LNCaP clone FGC (cell line): ENCODE data around the gene MLLT3.

Experiments used
- DNase-seq: peaks from one replicate; pipeline ENCODE4 v3.0.0-alpha.2; 2011; ENCODE audit warnings: low read depth
- H3K4me3 ChIP-seq: 2 replicates; pipeline ENCODE4 v1.5.1; 2011; ENCODE audit warnings: mild to moderate bottlenecking, low read depth, low read length, control low read depth
- CTCF ChIP-seq: IDR thresholded peaks from 2 replicates; pipeline ENCODE4 v1.5.1; 2012; ENCODE audit warnings: mild to moderate bottlenecking; ENCODE audit not compliant: control insufficient read depth, insufficient read depth; ENCODE audit errors: extremely low read depth

The MLLT3 gene

DNA sequence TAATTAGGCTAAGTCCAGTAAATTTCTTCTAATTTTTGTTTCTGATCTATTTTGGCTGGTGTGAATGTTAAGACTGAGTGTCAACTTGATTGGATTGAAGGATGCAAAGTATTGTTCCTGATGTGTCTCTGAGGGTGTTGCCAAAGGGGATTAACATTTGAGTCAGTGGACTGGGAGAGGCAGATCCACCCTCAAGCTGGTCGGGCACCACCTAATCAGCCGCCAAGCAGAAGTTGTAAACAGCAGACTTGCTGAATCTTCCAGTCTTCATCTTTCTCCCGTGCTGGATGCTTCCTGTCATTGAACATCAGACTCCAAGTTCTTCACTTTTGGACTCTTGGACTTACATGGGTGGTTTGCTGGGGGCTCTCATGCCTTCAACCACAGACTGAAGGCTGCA lies 21.4 kb upstream of the MLLT3 start:
- DNase-seq: no peak
- no peak overlapping the region for H3K4me3 ChIP-seq
- no peak for TF ChIP-seq CTCF

DNA sequence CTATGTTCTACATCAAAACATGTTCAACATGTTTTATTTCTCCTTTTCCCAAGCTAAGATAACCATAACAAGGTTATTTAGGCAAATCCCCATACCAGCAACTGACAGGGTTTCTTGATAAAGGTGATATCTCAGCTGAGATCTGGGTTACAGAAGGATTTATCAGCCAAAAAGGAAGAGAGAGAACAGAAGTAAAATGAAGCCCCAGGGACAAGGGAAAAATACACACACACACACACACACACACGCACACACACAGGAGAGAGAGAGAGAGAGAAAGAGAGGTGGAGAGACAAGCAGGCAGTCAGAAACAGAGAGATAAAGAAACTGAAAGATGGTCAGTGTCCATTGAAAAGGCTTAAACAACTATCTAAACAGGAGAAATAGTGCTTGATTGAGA lies 19.7 kb upstream of the MLLT3 start:
- TF ChIP-seq CTCF: no peak
- no peak overlapping the region for H3K4me3 ChIP-seq
- no peak for DNase-seq

DNA sequence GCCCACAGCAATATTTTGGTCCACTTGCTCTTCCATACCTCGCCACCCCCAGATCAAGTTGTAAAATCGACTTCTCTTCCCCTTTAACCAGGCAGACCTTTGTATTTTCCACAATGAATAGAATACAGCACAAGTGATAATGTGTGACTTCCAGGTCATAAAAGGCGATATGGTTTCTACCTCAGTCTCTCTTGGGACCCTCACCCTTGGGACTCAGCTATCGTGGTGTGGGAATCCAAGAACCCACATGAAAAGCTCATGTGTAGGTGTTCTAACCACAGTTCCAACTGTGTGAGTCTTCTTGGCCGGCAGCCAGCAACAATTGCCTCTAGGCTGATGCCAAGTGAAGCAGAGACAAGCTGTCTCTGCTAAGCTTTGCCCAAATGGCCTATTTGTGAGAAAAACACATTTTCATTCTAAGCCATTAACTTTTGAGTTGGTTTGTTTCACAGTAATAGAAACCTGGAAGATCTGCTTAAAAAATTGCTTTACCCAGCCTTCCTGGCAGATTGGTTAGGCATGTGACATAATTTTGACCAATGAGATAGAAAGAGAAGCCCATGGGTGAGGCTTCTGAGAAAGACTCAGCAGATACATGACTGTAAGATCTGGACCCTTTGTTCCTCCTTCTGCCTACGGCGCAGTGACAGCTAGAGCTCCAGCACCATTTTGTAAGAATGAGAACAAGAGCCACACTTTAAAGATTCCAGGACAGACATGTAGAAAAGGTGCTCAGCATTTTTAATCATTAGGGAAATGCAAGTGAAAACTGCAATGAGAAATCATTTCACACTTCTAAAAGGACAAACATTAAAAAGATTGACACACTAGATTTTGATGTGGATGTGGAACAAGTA lies 18.3 kb upstream of the MLLT3 start:
- DNase-seq: no peak
- TF ChIP-seq CTCF: no peak
- no peak overlapping the region for H3K4me3 ChIP-seq

DNA sequence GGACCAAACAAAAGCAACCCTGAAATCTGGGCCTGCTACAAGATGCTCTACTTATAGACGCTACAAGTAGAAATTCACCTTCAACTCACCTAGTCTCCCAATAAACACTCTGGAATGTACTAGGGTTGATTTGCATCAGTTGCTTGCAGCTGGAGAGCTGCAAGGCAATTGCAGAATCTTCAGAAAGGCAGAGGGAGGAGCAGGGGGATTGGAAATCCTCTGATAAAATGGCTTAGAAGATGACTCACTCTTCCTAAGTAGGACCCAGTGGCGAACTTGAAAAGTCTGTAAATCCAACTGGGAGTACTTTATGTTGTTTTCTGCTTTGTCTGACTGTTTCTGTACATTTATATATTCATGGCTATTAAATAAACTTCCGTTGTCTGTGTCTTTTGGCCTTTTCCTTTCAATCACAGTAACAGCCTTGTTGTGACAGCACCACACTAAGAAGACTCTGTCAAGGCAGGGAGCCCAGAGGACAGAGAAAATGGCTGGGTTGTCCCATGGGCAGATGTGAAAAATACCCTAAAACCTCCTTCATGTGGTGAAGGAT lies 14.7 kb upstream of the MLLT3 start:
- no peak for DNase-seq
- H3K4me3 ChIP-seq: no peak overlapping the region
- TF ChIP-seq CTCF: no peak

GRCh38 chr9:20634895-20635294 lies 12.6 kb upstream of the MLLT3 start:
- no peak overlapping the region for H3K4me3 ChIP-seq
- no peak for TF ChIP-seq CTCF
- no peak for DNase-seq

DNA sequence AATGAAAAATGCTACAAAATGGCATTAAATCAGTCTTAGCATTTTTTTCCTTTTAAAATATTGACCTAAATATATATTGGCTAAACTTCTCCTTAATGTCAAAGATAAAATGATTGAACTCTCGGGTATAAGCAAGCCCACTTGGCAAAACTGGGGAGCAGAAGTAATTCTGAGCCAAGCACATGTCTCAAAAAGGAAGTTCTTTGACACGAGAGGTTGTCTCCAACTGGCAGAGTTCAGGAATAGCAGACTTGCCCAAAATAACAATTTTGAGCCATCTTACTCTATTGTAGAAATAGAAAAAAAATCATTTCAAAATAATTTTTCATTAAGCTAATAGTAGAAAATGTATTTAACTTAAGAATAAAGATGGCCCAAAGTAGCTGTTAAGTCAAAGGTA lies 10.4 kb upstream of the MLLT3 start:
- DNase-seq: no peak
- no peak overlapping the region for H3K4me3 ChIP-seq
- TF ChIP-seq CTCF: no peak
